ENCODE results near the gene NFAM1.

The NFAM1 gene, protein sequence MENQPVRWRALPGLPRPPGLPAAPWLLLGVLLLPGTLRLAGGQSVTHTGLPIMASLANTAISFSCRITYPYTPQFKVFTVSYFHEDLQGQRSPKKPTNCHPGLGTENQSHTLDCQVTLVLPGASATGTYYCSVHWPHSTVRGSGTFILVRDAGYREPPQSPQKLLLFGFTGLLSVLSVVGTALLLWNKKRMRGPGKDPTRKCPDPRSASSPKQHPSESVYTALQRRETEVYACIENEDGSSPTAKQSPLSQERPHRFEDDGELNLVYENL

DNA sequence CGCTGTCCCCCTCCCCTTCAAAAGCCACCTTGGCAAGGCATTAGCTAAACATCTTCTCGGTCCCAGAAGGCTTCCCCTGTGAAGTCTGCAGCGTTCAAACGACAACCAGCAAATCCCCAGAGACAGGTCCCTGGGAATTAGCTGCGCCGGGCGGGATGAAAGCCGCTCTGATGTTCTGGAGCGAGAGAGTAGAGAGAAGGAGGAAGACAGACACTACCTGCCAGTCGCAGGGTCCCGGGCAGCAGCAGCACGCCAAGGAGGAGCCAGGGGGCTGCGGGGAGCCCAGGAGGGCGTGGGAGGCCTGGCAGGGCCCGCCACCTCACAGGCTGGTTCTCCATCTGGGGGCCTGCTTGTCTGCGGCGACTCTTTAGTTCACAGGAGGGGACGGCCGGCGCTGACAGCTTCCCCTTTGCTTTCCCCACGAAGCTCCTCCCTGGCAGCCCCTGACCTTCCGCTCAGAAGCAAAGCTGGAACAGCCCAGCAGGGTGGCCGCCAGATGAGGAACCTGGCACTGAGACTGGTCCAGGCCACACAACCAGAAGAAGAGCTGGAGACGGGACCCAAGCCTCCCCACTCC is at the start of gene NFAM1:
TSS of gene NFAM1 (minus strand) at position 384 of the 577 bp plus-strand sequence. CDS start at position 338, 46 bp downstream.
- no peak for DNase-seq

DNA sequence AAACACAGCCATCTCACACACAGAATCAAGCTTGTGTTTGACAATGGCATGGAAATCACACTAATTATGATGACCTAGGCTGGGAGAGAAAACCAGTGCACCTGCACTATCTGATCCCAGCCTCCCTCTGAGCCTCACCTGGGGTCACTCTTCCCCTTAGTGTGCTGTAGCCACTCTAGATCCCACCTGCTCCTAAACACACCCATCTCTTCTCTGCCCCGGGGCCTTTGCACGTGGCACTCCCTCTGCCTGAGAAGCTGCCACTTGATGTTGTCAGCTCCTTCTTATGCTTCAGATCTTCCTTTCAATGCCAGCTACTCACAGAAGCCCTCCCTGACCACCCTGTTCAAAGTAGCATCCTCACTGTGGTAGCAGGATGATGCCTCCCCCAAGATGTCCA is 42.9 kb upstream of the NFAM1 start:
- DNase-seq = no peak

- no peak for DNase-seq
Measured at GRCh38 chr22:42473484-42474193, 41.4 kb upstream of the NFAM1 start.

DNA sequence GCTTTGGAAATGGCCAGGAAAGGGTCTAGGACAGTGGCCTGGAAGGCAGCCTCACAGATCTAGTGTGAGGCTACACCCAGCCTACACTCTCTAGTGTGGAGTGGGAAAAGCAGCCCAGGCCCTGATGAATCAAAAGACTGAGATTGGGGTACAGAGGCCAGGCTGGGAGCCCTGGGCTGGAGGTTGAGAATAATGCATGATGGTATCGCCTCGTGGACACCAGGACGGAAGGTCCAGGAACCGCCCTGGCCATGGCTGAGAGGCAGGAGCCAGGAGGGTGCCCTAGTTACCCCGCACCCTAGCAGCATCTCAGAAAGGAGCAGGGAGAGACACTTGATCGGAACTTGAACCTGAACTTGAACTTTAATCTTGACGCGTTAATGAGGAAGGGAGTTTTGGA is 40.5 kb upstream of the NFAM1 start:
- DNase-seq = no peak

DNA sequence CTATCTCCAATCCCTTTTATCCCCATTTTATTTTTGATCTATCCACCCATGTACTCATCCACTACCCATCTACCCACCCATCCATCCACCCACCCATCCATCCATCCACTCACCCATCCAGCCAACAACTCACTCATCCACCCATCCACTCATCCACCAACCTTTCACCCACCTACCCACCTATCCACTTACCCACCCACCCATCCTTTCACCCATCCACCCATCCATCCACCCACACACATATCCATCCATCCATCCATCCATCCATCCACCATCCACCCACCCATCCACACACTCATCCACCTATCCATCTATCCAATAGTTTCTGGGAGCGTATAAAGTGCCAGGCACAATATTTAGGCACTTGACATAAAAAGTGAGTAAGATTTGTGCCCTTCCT is 39.2 kb upstream of the NFAM1 start:
- no peak for DNase-seq

DNA sequence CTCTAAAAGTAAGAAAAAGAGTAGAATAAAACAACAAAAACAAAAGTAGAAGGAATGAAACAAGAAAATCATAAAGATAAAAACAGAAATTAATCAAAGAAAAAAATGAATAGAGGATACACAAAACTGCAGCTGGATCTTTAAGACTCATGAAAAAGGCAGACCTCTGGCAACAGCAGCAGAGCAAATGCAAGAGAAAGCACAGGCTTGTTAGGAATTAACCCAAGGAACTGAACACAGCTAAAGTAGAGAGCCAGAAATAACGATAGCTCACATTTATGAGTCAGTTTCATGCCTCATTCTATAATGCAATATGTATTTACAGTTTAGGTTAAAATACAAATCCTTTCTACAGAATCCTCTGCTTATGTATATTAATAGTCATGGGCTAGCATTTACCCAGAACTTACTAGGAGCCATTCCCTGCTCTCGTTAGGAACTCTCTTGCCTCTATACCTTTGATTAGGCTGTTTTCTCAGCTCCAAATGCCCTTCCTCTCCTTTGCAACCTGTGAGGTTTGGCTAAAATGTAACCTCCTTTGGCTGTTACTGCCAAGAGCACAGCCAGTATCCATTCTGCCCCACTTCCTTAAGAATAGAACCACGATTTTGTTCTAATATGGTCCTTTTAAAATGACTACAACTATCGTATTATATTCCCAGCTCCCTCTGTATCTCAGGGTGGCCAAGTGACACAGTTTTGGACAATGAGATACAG is 38.3 kb upstream of the NFAM1 start:
- DNase-seq = no peak

- no peak for DNase-seq
Measured at GRCh38 chr22:42468841-42469240, 36.6 kb upstream of the NFAM1 start.

GRCh38 chr22:42462016-42462415 is 29.8 kb upstream of the NFAM1 start:
- no peak for DNase-seq

- DNase-seq = no peak
Measured at GRCh38 chr22:42461511-42461910, 29.3 kb upstream of the NFAM1 start.

DNA sequence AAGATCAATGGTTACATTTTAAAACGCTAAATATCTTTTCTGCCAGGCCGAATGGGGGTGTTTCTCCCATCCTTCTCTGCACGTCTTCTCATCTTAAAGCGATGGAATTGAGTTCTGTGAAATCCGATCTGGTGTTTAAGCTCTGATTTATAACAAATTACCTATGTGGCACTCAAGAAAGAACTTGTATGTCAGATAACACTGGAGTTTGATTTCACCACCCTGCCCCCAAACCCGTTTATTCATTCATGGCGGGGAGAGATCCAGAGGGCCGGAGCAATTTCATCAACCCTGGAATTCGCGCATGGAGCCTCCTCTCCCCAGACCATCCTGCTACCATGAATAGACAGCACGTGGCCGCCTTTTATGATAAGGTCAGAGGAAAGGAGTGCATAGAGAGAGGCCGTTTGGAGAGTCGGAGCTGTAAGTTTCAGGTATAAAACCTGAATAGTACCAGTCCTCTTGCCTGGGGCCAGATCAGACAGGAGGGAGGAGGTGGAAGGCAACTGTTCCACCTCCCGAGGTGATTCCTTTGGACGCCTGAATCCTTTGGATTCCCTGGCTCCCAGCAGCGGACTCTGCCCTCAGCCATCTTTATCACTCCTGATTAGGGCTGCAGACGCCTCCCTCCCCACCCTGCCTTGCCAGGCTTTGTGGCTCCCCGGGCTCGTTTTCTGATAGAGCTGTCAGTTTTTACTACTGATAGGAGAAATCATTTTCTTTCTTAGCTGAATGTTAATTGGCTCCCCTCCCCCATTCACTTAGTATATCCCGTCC is 27.3 kb upstream of the NFAM1 start:
- no peak for DNase-seq

DNA sequence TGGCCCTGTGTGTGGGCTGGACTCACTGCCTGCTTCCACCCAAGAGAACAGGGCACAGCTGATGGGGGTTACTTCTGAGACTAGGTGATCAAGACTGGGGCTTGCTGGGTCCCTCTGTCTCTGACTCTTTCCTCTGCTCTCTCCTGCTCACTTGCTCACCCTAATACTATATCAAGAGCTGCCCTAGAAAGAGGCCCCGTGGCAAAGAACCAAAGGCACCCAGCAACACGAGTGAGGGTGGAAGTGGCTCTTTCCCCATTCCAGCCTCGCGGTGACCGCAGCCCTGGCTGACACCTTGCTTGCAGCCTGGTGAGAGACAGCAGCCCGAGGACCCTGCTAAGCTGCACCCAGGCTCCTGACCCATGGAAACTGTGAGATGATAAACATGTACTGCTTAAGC is 20.7 kb upstream of the NFAM1 start:
- DNase-seq = no peak

DNA sequence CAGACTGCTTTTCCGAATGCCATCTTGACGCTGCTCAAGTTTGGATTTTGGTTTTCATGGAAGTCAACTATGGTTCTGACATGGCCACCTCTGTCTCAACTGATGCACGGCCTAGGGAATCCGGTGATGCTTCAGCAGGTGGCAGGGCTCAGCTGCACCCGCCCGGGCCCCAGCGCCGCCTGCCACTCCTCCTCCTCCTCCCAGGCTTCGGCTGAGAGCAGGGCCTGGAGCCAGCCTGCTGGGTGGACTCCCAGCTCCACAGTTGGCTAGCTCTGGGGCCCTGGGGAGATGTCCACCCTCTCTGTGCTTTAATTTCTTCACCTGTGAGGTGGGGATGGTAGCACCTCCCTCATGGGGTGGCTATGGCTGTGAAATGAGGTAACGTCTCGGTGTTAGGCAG is 20.3 kb upstream of the NFAM1 start:
- no peak for DNase-seq

DNA sequence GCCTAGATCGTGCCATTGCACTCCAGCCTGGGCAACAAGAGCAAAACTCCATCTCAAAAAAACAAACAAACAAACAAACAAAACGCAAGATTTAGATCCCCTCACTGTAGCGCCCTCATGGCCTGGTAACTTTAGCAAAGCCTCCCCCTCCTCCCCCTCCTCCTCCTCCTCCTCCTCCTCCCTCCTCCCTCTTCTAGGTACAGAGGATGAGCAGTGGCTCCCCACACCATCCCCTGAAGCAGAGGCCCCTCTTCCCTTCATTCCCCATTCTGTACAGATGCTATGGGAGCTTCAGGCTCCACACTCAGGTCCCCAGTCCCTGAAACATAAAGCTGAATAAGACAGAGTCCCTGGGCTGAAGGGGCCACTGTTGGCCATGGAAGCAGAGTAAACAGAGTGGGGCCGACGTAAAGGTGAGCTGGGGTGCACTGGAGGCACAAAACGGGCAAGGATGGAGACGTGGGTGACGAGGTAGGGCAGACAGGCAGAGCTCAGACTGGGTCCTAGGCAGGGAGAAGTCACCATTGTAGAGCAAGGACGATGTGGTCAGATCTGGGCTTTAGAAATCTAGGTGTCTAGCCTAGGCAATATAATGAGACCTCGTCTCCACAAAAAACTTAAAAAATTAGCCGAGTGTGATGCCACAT is 19.4 kb upstream of the NFAM1 start:
- DNase-seq = no peak

DNA sequence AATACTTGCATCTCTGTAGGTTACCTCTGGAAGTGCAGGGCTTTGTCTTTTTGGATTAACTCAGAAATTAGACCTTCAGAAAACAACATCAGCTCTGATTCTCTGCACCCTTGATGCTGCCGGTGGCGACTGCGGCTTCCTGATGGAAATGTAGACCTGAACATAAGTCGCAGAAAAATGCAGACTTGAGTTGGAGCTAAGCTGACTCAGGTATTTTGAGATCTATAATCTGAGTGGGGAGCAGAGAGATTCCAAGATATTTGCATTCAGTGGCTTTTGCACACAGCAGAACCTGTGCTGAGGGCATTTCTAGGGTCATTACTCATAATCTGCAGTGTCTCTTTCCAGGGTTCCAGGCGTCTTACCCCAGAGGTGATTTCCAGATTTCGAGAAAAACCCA is 18.7 kb upstream of the NFAM1 start:
- DNase-seq = no peak

DNA sequence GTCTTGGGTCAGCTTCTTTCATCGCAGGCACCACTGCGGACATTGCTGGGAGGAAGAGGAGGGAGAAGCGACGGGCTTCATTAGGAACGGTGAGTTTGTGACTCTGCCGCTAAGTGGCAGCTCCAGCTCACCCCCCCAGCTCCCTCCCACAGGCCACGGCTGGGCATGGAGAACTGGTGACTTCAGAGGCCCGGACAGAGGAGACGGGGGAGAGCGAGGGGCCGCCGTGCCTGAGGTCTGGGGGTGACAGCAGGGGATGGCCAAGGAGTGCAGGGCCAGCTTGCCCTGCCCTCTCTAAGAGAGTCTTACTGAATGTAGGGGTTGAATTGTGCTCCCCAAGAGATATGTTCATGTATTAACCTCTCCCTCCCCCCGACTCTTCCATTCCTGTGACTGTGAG is 13.9 kb upstream of the NFAM1 start:
- no peak for DNase-seq

DNA sequence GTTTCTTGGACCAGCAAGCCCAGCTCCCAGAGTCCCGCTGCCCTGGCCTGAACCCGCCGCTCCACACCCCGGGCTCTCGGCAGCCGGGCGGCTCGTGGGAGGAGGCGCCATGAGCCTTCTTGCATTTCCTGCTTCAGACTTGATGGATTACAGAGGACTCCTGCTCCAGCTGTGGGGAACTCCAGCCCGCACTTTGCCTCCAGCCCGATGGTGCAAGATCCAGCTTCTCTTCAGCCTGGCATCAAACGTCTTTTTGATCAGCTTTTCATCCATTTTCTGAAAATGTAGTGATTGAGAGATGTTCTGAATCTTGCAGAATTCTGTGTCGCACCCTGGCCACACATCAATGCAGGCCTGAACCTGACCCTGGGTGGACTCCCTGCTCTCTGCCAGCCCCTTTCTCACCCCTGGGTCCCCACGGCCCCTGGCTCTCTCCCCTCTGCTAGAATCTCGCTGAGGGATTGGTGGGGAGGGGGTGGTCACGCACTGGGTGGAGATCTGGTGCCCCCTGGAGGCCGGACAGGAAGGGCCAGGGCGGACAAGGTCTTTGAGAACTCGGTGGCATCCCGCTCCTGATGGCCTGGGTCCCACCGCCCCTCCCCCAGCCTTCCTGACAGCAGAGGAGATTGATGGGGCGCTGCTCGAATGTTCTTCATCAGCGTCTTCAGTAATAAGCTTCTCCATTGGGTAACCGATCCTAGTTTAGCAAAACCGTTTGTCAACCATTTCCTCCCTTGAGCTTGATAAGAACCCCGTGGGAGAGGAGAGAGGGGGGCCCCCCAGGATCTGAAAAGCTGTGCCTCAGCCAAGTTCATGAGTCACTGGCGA is 12.1 kb upstream of the NFAM1 start:
- peak; percentile 83 for DNase-seq

DNA sequence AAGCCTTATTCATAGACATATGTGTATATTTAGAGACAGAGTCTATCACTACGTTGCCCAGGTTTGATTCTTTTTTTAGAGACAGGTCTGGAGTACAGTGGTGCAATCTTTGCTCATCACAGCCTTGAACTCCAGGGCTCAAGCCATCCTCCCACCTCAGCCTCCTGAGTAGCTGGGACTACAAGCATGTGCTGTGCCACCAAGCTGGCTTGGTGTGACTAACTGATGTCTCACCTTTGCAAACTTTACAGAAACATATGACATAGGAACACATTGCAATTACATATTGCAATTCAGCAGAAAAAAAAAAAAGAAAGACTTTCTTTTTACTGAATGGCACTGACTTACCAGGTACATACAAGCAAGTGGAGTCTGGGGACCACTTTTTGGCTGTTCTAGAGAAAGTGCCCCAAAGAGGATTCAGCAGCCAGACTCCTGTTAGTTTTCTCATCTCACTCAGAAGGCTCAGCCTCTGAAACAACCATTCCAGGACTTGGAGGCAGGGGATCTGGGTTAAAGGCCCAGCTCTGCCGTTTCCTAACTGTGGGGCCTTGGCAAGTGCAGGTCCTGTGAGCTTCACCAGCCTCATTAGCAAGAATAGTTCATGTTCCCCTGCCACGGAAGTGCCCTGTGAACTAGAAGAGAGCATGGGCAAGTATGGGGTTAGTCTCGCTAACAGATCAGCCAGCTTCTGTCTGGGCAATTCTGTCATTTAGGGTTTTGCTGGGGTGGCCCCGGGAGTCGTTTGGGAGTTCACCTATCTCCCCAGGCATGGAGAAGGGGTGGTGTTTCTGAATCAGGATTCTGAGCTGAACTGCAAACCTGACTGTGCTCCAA is 11.3 kb upstream of the NFAM1 start:
- no peak for DNase-seq

DNA sequence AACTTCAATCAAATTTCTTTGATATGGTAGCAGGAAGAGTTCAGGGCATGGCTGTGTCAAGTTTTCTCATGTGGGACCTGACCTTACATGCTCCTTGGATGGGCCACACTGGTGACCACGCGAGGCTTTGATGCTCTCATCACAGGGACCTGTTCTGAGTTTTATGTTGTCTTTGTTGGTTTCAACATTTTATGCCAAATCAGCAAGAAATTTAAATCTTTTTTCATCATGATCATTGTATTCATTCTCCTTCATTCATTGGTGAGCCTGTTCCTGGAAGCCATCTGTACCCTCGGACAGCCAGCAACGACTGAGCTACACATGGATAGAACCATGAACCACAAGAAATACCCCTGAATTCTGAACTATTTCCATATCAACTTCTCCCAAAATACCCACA is 10.5 kb upstream of the NFAM1 start:
- DNase-seq = no peak

- DNase-seq = no peak
Measured at GRCh38 chr22:42440728-42441127, 8.5 kb upstream of the NFAM1 start.
